ENCODE data around the gene FOXO4.

GRCh38 chrX:71067712-71068043, 28.0 kb upstream of the FOXO4 start:
- TF ChIP-seq CTCF (IDR thresholded peaks at IDR 0.05) (no peak), POLR2A (IDR thresholded peaks at IDR 0.05) (no peak)
